HepG2 (cell line): ENCODE measurements around the gene TNFRSF11A. TPM values are rescaled to one million over a fixed set of nuclear protein-coding genes. Genes with fewer than 3 reads are reported as not detected.

Experiments
- ATM ChIP-seq: fragments of 450-650 bp; IDR thresholded peaks from 2 replicates; pipeline ENCODE4 v1.7.1; 2017; ENCODE audit warnings: mild to moderate bottlenecking, borderline replicate concordance
- BRCA1 ChIP-seq: sonication (generic); formaldehyde crosslinking; IDR thresholded peaks from 2 replicates; pipeline ENCODE4 v1.4.0; 2020; ENCODE audit warnings: missing genetic modification reagents
- ETV5 ChIP-seq: IDR thresholded peaks from 2 replicates; pipeline ENCODE4 v1.6.1; 2018; ENCODE audit warnings: missing biosample characterization, missing genetic modification reagents, inconsistent platforms, borderline replicate concordance
- HOXA7 ChIP-seq: sonication (generic); formaldehyde crosslinking; IDR thresholded peaks from 2 replicates; pipeline ENCODE4 v1.8.1; 2022; ENCODE audit warnings: mild to moderate bottlenecking, missing genetic modification reagents, moderate library complexity
- MED8 ChIP-seq: sonication (generic); formaldehyde crosslinking; IDR thresholded peaks from 2 replicates; pipeline ENCODE4 v1.8.1; 2023; ENCODE audit warnings: mild to moderate bottlenecking, missing genetic modification reagents; ENCODE audit not compliant: insufficient replicate concordance
- NFYC ChIP-seq: IDR thresholded peaks from 2 replicates; pipeline ENCODE4 v1.6.1; 2016; ENCODE audit warnings: missing genetic modification reagents, missing compliant biosample characterization
- PCBP2 ChIP-seq: fragments of 200-400 bp; formaldehyde crosslinking; optimal IDR thresholded peaks from 2 replicates; pipeline ENCODE3; 2018; ENCODE audit warnings: low read length, low read depth; ENCODE audit not compliant: poor library complexity, severe bottlenecking
- PRPF4 ChIP-seq: fragments of 200-400 bp; formaldehyde crosslinking; IDR thresholded peaks from 2 replicates; pipeline ENCODE4 v1.6.1; 2016; ENCODE audit warnings: low read length, low read depth; ENCODE audit not compliant: poor library complexity, severe bottlenecking
- ZBTB40 ChIP-seq, 2 experiments: fragments of 450-650 bp in 1 of 2; sonication (generic) in 1 of 2; formaldehyde crosslinking in 1 of 2; IDR thresholded peaks; 2 replicates each; pipeline versions ENCODE4 v1.6.1 to v1.8.0; 2016 to 2022; ENCODE audit warnings: antibody characterized with exemption in 1 of 2, mild to moderate bottlenecking in 1 of 2, missing genetic modification reagents in 1 of 2
- ZMYM4 ChIP-seq: sonication (generic); formaldehyde crosslinking; IDR thresholded peaks from 2 replicates; pipeline ENCODE4 v1.8.1; 2023; ENCODE audit warnings: mild to moderate bottlenecking, missing genetic modification reagents
- ZNF607 ChIP-seq: sonication (generic); formaldehyde crosslinking; IDR thresholded peaks from 2 replicates; pipeline ENCODE4 v1.5.1; 2020; ENCODE audit warnings: missing genetic modification reagents, mild to moderate bottlenecking, borderline replicate concordance
- ZNF713 ChIP-seq: sonication (generic); formaldehyde crosslinking; IDR thresholded peaks from 2 replicates; pipeline ENCODE4 v1.4.0; 2020; ENCODE audit warnings: mild to moderate bottlenecking, missing genetic modification reagents
- ZNF773 ChIP-seq: sonication (generic); formaldehyde crosslinking; IDR thresholded peaks from 2 replicates; pipeline ENCODE4 v1.4.0; 2020; ENCODE audit warnings: missing genetic modification reagents, borderline replicate concordance
- ZNF790 ChIP-seq: sonication (generic); formaldehyde crosslinking; IDR thresholded peaks from 2 replicates; pipeline ENCODE4 v1.8.0; 2022; ENCODE audit warnings: missing genetic modification reagents, mild to moderate bottlenecking, borderline replicate concordance
- polyA plus RNA-seq, 8 experiments: library from polyadenylated mRNA; depleted of rRNA in 3 of 8; stranded (reverse) in 7 of 8; unstranded in 1 of 8; fragments of >200 nt; fragmentation: Illumina TruSeq in 4 of 8; extraction: Trizol in 4 of 8; gene quantifications; 2 replicates each; pipeline versions ENCODE4 v1.2.1 to v1.2.3, GENCODE V29; 2011 to 2016; ENCODE audit warnings: low read depth in 4 of 8, missing spikeins in 1 of 8, mixed read lengths in 1 of 8; ENCODE audit not compliant: insufficient read depth in 1 of 8
- total RNA-seq, 5 experiments: library from RNA; depleted of rRNA; stranded (reverse); fragments of >200 nt; fragmentation: Illumina TruSeq; extraction: Trizol; gene quantifications; 2 replicates each; pipeline ENCODE4 v1.2.3, GENCODE V29; 2016; ENCODE audit warnings: low read depth in 1 of 5
- TF ChIP-seq, protein P1 (sequence below): sonication (generic); formaldehyde crosslinking; IDR thresholded peaks from 2 replicates; pipeline ENCODE4 v1.4.0; 2020; ENCODE audit warnings: mild to moderate bottlenecking, missing genetic modification reagents, borderline replicate concordance

TNFRSF11A gene
- total and polyA plus RNA-seq, 2 of the 13 experiments (the other 11 are each of a cell fraction or from before 2014, with no cell fraction given) = 4.6 to 6.4 TPM

GRCh38 chr18:62335494-62335893, 10.4 kb downstream of the TNFRSF11A start (continued):
- no peak for TF ChIP-seq ZMYM4 (CRISPR knock-in tag)
- TF ChIP-seq ZBTB40 (IDR thresholded peaks at IDR 0.05) = no peak
- no peak for TF ChIP-seq ZBTB40 (CRISPR knock-in tag; IDR thresholded peaks at IDR 0.05)
- no peak for TF ChIP-seq MED8 (CRISPR knock-in tag)
- no peak for TF ChIP-seq ZNF790 (CRISPR knock-in tag)
- TF ChIP-seq BRCA1 (CRISPR knock-in tag) = no peak
- TF ChIP-seq ZNF773 (CRISPR knock-in tag) = no peak
- TF ChIP-seq ZNF713 (CRISPR knock-in tag) = no peak
- TF ChIP-seq PCBP2 = no peak
- TF ChIP-seq ETV5 = no peak
- no peak for TF ChIP-seq ATM
- TF ChIP-seq, protein P1, sequence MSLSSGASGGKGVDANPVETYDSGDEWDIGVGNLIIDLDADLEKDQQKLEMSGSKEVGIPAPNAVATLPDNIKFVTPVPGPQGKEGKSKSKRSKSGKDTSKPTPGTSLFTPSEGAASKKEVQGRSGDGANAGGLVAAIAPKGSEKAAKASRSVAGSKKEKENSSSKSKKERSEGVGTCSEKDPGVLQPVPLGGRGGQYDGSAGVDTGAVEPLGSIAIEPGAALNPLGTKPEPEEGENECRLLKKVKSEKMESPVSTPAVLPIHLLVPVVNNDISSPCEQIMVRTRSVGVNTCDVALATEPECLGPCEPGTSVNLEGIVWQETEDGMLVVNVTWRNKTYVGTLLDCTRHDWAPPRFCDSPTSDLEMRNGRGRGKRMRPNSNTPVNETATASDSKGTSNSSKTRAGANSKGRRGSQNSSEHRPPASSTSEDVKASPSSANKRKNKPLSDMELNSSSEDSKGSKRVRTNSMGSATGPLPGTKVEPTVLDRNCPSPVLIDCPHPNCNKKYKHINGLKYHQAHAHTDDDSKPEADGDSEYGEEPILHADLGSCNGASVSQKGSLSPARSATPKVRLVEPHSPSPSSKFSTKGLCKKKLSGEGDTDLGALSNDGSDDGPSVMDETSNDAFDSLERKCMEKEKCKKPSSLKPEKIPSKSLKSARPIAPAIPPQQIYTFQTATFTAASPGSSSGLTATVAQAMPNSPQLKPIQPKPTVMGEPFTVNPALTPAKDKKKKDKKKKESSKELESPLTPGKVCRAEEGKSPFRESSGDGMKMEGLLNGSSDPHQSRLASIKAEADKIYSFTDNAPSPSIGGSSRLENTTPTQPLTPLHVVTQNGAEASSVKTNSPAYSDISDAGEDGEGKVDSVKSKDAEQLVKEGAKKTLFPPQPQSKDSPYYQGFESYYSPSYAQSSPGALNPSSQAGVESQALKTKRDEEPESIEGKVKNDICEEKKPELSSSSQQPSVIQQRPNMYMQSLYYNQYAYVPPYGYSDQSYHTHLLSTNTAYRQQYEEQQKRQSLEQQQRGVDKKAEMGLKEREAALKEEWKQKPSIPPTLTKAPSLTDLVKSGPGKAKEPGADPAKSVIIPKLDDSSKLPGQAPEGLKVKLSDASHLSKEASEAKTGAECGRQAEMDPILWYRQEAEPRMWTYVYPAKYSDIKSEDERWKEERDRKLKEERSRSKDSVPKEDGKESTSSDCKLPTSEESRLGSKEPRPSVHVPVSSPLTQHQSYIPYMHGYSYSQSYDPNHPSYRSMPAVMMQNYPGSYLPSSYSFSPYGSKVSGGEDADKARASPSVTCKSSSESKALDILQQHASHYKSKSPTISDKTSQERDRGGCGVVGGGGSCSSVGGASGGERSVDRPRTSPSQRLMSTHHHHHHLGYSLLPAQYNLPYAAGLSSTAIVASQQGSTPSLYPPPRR (CRISPR knock-in tag) = no peak
- no peak for TF ChIP-seq NFYC (CRISPR knock-in tag)
- TF ChIP-seq ZNF607 (CRISPR knock-in tag) = no peak
- TF ChIP-seq HOXA7 (CRISPR knock-in tag) = no peak
- TF ChIP-seq PRPF4 = no peak
